GM12865 (cell line): ENCODE measurements around the gene ARMC2.
"Not testable (repeated sequence)": the region's sequence is repeated elsewhere in the genome, so short reads cannot be mapped to it uniquely, and the experiment has no call there.

ENCODE experiments used
- DNase-seq: peaks from one replicate; pipeline ENCODE4 v3.0.0; 2010; ENCODE audit warnings: low read depth
- H3K4me3 ChIP-seq: 2 replicates; pipeline ENCODE4 v1.5.1; 2011; ENCODE audit warnings: mild to moderate bottlenecking, low read depth, low read length, control low read depth
- TF ChIP-seq, protein P1 (sequence below): IDR thresholded peaks from 2 replicates; pipeline ENCODE4 v1.5.1; 2011; ENCODE audit warnings: low read length, control low read depth, low read depth, inconsistent platforms; ENCODE audit not compliant: insufficient read depth; ENCODE audit errors: missing control alignments

Gene ARMC2

GRCh38 chr6:108922499-108922898 lies 74.3 kb downstream of the ARMC2 start:
- TF ChIP-seq, protein P1, sequence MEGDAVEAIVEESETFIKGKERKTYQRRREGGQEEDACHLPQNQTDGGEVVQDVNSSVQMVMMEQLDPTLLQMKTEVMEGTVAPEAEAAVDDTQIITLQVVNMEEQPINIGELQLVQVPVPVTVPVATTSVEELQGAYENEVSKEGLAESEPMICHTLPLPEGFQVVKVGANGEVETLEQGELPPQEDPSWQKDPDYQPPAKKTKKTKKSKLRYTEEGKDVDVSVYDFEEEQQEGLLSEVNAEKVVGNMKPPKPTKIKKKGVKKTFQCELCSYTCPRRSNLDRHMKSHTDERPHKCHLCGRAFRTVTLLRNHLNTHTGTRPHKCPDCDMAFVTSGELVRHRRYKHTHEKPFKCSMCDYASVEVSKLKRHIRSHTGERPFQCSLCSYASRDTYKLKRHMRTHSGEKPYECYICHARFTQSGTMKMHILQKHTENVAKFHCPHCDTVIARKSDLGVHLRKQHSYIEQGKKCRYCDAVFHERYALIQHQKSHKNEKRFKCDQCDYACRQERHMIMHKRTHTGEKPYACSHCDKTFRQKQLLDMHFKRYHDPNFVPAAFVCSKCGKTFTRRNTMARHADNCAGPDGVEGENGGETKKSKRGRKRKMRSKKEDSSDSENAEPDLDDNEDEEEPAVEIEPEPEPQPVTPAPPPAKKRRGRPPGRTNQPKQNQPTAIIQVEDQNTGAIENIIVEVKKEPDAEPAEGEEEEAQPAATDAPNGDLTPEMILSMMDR = no peak
- H3K4me3 ChIP-seq = no peak overlapping the region
- no peak for DNase-seq

GRCh38 chr6:108927927-108928326 lies 79.7 kb downstream of the ARMC2 start:
- TF ChIP-seq, protein P1 = no peak
- no peak for DNase-seq
- no peak overlapping the region for H3K4me3 ChIP-seq

GRCh38 chr6:108928650-108929049 lies 80.4 kb downstream of the ARMC2 start:
- TF ChIP-seq, protein P1 = no peak
- no peak overlapping the region for H3K4me3 ChIP-seq
- DNase-seq = no peak

DNA sequence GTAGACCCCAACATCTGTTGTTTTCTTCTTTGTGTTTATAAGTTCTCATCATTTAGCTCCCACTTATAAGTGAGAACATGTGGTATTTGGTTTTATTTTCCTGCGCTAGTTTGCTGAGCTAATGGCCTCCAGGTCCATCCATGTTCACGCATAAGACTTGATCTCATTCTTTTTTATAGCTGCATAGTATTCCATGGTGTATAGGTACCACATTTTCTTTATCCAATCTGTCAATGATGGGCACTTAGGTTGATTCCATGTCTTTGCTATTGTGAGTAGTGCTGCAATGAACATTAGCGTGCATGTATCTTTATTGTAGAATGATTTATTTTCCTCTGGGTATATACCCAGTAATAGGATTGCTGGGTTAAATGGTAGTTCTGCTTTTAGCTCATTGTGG lies 82.9 kb downstream of the ARMC2 start:
- DNase-seq = not testable (repeated sequence)

GRCh38 chr6:108937170-108937569 lies 88.9 kb downstream of the ARMC2 start:
- H3K4me3 ChIP-seq = no peak overlapping the region
- TF ChIP-seq, protein P1 = no peak
- DNase-seq = no peak

More for the DNA sequence above, 82.9 kb downstream of the ARMC2 start:
- H3K4me3 ChIP-seq = not testable (repeated sequence)

DNA sequence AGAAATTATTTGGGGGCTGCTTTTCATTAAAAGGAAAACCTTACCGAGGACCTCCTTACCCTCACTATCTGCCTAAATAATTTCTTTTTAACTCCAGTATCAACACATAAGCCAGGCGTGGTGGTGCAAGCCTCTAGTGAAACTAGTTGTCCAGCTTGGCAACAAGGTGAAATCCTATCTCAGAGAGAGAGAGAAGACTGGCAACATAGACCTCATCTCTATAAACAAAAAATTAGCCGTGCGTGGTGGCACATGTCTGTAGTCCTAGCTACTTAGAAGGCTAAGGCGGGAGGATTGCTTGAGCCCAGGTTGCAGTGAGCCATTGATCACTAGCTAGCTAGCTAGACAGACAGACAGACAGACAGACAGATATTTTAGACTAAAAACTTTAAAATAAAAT lies 92.5 kb downstream of the ARMC2 start:
- TF ChIP-seq, protein P1 = no peak
- no peak overlapping the region for H3K4me3 ChIP-seq
- DNase-seq = no peak

GRCh38 chr6:108941281-108941680 lies 93.1 kb downstream of the ARMC2 start:
- H3K4me3 ChIP-seq = no peak overlapping the region
- TF ChIP-seq, protein P1 = no peak
- DNase-seq = no peak
